HCEC 1CT (cell line): ENCODE data around the gene EMILIN3.

ENCODE experiments used
- DNase-seq: peaks from one replicate; pipeline ENCODE4 v3.0.0-alpha.2; 2017

Gene EMILIN3, protein sequence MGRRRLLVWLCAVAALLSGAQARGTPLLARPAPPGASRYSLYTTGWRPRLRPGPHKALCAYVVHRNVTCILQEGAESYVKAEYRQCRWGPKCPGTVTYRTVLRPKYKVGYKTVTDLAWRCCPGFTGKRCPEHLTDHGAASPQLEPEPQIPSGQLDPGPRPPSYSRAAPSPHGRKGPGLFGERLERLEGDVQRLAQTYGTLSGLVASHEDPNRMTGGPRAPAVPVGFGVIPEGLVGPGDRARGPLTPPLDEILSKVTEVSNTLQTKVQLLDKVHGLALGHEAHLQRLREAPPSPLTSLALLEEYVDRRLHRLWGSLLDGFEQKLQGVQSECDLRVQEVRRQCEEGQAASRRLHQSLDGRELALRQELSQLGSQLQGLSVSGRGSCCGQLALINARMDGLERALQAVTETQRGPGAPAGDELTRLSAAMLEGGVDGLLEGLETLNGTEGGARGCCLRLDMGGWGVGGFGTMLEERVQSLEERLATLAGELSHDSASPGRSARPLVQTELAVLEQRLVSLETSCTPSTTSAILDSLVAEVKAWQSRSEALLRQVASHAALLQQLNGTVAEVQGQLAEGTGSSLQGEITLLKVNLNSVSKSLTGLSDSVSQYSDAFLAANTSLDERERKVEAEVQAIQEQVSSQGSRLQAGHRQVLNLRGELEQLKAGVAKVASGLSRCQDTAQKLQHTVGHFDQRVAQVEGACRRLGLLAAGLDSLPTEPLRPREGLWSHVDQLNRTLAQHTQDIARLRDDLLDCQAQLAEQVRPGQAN

GRCh38 chr20:41366546-41367392 lies at the start of gene EMILIN3:
TSS of gene EMILIN3 (minus strand) at chr20:41366818. CDS start at chr20:41366634, 184 bp downstream.
- no peak for DNase-seq

- no peak for DNase-seq
Measured at GRCh38 chr20:41415191-41415590, 48.6 kb upstream of the EMILIN3 start.

DNA sequence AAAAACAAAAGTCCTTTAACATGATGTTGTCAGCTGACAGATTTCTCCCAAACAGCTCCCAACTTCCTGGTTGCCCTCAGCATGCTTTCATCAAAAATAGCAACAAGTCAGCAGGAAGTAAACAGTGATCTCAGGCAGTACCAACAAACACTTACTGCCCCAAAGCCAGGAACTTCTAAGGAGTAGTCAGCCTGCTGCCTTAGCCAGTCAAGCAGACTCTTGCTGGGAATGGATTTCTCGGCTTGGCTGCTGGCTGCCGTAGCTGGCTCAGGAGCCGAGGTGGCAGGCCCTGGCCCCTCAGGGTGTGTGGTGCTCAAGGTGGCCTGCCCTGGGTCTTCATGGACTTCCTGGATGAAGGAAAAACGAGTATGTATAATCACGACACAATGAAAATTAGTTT lies 46.6 kb upstream of the EMILIN3 start:
- no peak for DNase-seq

GRCh38 chr20:41412324-41413120 lies 45.9 kb upstream of the EMILIN3 start:
- DNase-seq = no peak

GRCh38 chr20:41411391-41411847 lies 44.8 kb upstream of the EMILIN3 start:
- peak; percentile 59 for DNase-seq

GRCh38 chr20:41408986-41409385 lies 42.4 kb upstream of the EMILIN3 start:
- no peak for DNase-seq

DNA sequence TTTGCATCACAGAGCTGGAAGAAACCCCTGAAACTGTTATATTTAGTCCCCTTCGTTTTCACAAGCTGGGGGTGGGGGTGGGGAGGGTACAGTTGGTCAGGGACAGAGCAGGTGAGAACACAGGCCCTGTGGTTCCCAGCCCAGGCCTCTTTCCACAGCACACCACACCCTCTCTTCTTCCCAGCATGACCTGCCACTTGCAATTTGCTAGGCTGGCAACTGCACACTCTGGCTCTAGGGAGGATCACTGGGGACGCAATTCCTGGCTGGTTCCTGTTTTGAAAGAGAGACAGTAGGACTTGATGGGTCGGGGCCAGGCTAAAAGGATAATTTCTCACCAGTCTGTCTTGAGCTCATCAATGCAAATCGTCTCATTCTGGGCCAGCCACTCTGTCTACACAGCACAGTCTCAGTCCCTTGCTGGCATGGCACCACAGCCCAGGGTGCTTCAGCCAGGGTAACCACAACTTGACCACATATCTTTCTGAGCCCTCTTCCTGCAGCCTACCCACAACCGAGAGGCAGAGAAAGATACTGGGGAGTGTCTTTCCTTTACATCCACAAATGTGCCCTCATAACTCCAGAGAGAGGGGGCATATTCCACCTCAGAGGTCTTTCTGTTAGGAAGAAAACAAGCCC lies 41.7 kb upstream of the EMILIN3 start:
- no peak for DNase-seq

- DNase-seq = no peak
Measured at GRCh38 chr20:41407607-41408006, 41.0 kb upstream of the EMILIN3 start.

DNA sequence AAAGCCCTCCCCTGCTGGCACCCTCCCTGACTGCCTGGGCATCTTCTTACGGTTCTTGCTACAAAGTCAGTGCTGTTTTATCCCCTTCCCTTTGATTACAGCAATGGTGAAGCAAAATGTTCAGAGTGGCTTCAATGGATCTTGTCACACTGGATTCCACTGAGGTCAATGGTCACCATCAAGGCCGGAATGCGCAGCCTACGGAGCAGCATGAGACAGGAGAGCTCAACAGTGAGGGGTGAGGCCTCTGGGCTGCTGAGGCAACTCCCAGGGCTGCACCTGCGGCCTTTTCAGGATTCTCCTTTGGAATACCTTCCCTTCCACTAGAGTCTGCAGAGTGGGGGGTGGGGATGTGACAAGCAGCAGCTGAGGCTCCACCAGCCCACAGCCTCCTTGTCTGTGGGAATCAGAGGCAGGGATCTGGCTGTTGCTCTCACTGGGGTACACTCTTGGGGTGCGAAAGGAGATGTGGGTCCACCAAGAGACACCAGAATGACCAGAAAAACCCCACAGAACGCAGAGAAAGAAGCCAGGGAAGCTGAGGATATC lies 40.4 kb upstream of the EMILIN3 start:
- no peak for DNase-seq

GRCh38 chr20:41406353-41406752 lies 39.7 kb upstream of the EMILIN3 start:
- no peak for DNase-seq

GRCh38 chr20:41405436-41405835 lies 38.8 kb upstream of the EMILIN3 start:
- DNase-seq = no peak

- no peak for DNase-seq
Measured at GRCh38 chr20:41403604-41404003, 37.0 kb upstream of the EMILIN3 start.

- peak; percentile 74 for DNase-seq
Measured at GRCh38 chr20:41398408-41398807, 31.8 kb upstream of the EMILIN3 start.

DNA sequence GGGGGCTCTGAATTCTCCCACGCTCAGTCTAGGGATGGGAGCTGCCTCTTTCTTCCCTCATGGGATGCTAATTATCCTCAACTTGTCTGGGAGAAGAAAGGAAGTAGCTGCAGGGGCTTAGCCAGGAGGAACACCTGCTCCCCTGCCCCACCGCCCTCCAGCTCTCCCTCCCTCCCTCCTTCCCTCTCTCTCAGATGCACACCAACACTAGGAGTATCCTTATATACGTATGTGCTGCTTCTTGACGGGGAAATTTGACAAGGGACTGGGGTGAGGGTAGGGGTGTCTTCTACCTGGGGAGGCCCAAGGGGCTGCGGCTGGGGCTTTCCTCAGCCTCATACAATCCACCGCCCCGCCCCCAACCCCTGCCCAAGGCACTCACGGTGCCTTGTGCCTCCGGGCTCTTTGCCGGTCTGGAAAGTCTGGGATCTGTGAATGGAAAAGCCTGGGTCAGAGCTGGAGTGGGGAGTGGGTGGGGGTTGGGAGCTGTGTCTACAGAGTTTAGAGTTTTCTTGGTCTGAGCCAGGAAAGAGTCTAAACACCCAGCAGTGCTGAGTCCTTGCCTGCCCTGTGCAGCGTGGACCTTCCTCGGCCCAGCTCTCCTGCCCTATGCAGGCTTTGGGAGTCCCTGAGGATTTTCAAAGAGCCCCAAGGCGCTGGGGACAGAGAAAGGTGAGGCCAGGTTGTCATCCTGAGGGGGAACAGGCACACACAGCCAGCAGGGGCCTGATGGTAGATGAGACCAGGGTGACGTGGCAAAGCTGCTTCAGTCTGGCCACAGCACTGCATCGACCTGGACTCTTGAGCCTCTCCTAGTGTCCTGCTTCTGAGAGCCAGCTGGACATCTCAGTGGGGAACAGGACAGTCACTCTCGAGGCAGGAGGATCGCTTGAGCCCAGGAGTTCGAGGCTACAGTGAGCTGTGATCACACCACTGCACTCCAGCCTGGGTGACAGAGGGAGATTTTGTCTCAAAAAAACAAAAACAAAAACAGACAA lies 29.3 kb upstream of the EMILIN3 start:
- no peak for DNase-seq

DNA sequence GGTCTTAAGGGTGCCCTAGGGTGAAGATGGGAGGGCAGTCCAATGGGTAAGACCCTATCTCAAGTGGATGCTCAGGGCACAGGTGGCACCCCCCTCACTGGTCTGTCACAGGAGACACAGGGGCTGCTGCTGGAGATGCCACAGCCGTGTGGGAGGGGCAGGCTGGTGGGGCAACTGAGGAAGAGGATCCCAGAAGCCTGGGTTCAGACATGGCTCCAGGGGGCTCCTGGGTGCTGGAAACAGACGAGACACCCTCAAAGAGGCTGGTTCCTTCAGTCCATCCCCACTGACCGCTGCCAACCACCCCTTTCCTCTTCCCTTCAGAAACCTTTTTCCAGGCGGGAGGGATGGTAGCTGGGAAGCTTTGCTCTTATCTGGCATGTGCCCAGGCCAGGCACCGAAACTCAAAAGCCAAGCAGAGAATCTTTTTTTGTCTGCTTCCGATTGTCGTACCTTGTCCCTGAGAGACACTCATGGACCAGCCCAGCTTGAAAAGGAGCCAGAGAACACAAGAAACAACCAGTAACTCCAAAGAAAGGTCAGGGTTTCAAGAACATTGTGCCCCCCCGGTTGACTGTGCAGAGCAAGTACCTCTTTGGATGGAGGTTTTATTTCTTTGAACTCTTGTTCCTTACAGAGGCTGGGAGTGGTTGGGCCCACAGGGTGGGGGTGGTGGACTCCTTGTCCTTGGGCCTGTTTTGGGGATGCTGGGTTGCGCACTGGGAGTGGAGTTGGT lies 28.5 kb upstream of the EMILIN3 start:
- no peak for DNase-seq

DNA sequence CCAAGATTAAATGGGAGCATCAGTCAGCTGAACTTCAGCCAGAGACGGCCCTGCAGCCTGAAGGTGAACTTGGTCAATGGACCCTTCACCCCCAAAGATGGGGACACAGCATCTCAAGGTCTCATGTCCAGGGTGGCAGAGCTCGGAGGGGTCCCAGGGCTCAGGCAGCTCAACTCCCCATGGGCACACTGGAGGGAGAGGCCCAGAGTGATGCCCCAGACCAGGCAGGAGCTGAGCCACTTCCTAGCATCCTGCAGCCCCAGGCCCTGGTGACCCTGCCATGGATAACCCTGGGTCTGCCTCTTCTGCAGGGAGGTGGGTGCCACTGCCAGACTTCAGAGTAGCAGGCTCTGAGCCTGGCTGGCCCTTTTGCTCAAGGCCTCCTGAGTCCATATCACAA lies 27.5 kb upstream of the EMILIN3 start:
- DNase-seq = no peak

- DNase-seq = no peak
Measured at GRCh38 chr20:41393705-41394066, 27.1 kb upstream of the EMILIN3 start.

- no peak for DNase-seq
Measured at GRCh38 chr20:41392871-41393704, 26.5 kb upstream of the EMILIN3 start.

DNA sequence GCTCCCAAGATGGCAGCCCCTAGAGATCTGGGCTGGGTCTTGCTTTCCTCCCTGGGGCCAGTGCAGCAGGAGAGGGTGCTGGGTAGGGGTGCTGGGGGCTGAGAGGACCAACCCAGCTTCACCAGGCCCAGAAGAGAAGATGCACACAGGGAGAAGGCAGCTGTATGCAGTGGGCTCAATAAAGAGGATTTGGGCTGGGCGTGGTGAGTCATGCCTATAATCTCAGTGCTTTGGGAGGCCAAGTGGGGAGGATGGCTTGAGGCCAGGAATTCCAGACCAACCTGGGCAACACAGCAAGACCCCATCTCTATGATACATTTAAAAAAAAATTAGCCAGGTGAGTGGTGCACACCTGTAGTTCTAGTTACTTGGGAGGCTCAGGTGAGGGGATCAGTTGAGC lies 25.7 kb upstream of the EMILIN3 start:
- no peak for DNase-seq
